ENCODE data around the gene TRERF1. TPM values are rescaled to one million over a fixed set of nuclear protein-coding genes. Genes with fewer than 3 reads are reported as not detected.

The TRERF1 gene
- total RNA-seq, 1 donor from 2014 or later, result 7.1 TPM

GRCh38 chr6:42302411-42302810, 149.3 kb downstream of the TRERF1 start:
- DNase-seq, result no peak

- DNase-seq, result no peak
These were observed 149.7 kb downstream of the TRERF1 start for GRCh38 chr6:42301986-42302385.

GRCh38 chr6:42300701-42301100, 151.0 kb downstream of the TRERF1 start:
- DNase-seq, result no peak

GRCh38 chr6:42300185-42300584, 151.5 kb downstream of the TRERF1 start:
- no peak for DNase-seq

GRCh38 chr6:42297661-42298060, 154.1 kb downstream of the TRERF1 start:
- no peak for DNase-seq

- no peak for DNase-seq
These were observed 155.1 kb downstream of the TRERF1 start for GRCh38 chr6:42296614-42297013.

GRCh38 chr6:42295677-42296076, 156.0 kb downstream of the TRERF1 start:
- DNase-seq, result no peak

- DNase-seq, result no peak
These were observed 156.5 kb downstream of the TRERF1 start for GRCh38 chr6:42295181-42295580.

- DNase-seq, result no peak
These were observed 157.0 kb downstream of the TRERF1 start for GRCh38 chr6:42294759-42295158.

- DNase-seq, result no peak
These were observed 158.2 kb downstream of the TRERF1 start for GRCh38 chr6:42293386-42293977.

GRCh38 chr6:42292004-42292740, 159.6 kb downstream of the TRERF1 start:
- no peak for DNase-seq

GRCh38 chr6:42287756-42288155, 164.0 kb downstream of the TRERF1 start:
- no peak for DNase-seq

- DNase-seq, result no peak
These were observed 170.2 kb downstream of the TRERF1 start for GRCh38 chr6:42281570-42281969.

- peak; percentile 67 for DNase-seq
These were observed 170.7 kb downstream of the TRERF1 start for GRCh38 chr6:42280966-42281533.

- DNase-seq, result no peak
These were observed 171.6 kb downstream of the TRERF1 start for GRCh38 chr6:42279966-42280629.

GRCh38 chr6:42279144-42279781, 172.5 kb downstream of the TRERF1 start:
- DNase-seq, result peak; percentile 80

- DNase-seq, result no peak
These were observed 173.4 kb downstream of the TRERF1 start for GRCh38 chr6:42278131-42278853.

GRCh38 chr6:42276034-42276890, 175.5 kb downstream of the TRERF1 start:
- peak; percentile 79 for DNase-seq

GRCh38 chr6:42275376-42276033, 176.2 kb downstream of the TRERF1 start:
- no peak for DNase-seq

GRCh38 chr6:42274898-42275297, 176.8 kb downstream of the TRERF1 start:
- DNase-seq, result no peak

All from tongue (tissue), 2 donors.